NCI-H524 treated with DMSO at 0.1 percent for 48 hours (cell line): ENCODE data around the gene SH3D21.

Source experiments
- DNase-seq: peaks from one replicate; lab custom pipeline; 2025; lab: John Stamatoyannopoulos, UW

The SH3D21 gene

DNA sequence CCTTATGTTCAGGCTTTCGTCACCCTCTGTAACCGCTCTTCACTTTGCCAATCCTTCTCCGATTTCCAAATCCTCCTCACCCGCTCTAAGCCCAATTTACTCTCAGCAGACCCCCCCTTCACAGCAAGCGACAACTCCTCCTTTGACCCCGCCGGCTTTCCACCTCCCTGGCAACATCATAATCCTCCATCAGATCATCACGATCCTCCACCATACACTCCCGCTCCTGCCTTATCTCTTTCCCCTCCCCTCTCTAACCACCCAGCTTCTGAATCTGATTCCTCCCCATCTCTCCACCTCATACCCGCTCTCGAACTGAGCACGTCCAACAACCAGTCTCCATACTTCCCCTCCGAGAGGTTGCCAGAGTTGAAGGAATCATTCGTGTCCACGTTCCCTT, 24.8 kb downstream of the SH3D21 start:
- DNase-seq: no peak

DNA sequence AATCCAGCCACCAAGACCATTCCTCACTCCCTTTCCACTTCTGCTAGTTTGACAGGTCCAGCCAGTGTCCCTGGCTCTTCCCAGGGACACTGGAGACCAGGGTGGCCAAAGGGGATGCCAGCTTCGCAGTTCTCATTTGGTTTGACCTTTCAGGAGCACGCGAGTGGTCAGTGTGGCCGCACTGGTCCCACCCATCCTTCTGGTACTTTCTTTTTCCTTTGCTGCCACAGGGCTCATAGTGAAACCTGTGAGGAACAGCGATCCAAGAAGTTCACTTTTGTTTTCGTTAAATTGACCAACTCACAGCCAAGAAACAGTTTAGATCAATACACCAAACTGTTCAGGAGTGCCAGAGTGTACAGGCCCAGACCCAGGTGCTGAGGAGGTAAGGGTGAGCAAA, 31.7 kb downstream of the SH3D21 start:
- no peak for DNase-seq

DNA sequence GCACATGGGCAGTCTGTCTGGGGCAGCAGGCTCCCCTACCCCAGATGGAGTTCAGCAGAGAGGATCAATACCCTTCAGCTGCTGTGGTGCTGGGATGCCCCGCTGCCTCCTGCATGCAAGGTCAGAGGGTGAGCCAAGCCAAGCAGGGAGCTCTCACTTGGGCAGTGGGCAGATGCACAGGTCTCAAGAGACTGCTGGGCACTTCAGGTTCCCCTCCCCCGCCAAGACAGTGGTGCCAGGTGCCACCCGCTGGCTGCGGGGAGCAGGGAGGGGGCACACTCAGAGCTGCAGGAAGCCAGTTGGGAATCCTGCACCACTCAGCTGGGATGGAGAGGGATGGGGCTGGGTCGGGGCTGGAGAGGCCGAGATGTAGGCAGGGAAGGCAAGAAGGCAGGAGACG, 33.0 kb downstream of the SH3D21 start:
- no peak for DNase-seq

DNA sequence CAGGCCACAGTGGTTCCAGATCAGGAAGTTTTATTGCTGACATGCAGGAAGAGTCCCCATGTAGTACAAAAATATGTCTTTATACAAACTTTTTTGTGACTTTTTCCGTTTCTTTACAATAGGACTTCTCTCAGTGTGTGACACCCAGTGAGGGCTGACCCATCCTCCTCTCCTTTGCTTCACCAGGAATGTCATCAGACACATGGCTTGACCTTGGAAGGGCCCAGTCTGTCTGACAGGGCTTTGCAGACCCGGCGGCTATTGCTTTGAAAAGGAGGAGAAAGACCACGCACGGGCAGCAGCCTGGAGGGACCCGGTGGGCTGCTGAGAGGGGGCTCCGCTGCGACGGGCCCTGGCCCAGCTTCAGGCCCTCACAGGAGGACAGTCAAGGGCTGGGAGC, 33.4 kb downstream of the SH3D21 start:
- no peak for DNase-seq

DNA sequence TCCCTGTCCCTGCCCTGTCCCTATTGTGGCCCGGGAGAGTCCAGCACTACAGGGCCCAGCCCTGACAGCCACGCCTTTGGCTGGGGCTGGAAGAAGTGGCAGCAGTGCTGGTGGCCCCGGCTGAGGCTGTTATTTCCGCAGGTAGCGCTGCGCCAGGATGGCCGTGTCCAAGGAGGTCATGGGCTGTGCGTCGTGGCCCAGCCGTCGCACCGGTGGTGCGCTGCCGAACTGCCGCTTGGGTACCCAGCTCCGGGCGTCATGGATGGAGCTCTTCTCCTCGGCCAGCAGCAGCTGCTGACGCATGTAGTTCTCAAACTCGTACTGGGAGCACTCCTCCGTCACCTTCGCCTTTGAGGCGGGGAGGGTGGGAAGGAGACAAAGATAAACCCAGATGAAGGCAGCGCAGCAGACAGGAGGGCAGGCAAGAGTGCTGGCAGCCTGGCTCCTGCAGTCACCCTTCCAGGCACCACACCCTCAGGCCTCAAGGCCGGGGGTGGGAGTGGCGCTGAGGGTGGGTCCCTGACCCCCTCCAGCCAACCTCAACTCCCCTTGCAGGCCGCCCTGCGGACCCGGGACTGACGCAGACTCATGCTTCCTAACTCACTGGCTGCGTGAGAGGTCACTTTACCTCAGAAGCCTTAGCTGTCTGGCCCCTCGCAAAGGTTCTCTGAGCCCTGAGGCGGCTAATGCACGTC, 35.6 kb downstream of the SH3D21 start:
- DNase-seq: no peak

DNA sequence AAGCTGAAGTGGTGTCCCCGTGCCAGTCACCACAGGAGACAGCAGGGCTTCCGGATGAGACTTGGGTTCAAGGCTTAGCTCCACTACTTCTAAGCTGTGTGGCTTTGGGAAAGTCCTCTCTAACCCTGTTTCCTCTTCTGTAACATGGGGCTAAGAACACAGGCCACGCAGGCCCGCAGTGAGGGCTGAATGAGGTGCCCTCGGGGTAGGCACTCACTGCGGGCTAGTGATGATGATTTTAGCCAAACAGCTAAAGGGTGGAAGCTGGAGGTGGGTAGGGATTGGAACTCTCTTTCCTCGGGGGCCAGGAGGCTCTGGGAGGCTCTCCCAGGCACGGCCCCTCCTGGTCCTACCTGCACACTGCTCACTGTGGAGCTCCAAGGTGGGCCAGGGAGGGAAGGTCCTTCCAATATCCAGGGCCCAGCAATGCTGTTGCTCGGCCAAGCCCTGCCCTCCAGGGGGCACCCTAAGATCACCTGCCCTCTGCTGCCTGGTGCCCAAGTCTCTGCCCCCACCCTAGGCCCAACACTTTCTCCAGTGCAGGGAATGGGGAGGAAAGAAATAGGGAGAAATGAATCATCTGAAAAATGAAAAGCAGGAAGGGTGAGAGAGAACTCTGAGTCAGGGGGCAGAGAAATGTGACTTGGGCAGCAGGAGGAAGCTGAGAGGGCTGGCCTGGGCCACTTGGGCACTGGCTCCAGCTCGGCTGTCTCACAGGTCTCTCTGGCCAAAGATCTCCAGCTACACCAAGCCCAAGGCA, 36.4 kb downstream of the SH3D21 start:
- DNase-seq: no peak

DNA sequence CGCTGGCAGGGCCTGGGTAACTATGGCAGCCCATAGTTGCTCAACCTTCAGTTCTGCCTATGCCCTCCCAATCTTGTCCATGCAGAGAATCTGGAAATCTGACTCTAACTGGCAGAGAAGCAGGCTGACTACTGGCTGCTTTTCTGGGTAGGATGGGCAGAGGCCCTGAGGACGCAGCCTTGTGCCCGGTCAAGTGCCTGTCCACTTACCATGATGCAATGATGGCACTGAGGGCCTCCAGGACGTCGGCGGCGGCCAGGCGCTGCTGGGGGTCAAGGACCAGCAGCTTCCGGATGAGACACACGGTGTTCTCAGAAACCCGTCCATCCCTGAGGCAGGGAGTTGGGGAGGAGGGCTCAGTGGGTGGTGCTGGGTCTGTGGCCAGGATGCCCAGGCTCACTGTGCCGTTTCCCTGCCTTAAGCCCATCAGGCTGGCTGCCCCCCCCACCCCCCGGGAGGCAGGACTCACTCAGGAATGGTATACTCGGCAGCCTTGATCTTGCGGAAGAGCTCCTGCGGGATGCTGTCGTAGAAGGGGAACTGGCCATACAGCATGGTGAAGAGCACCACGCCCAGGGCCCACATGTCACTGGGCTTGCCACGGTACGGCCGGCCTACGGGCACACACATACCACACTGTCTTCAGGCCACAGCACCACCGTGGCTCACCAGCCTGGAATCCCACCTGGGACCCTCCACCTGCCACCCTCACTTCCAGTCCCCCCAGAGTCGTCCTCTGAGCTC, 37.7 kb downstream of the SH3D21 start:
- DNase-seq: no peak

DNA sequence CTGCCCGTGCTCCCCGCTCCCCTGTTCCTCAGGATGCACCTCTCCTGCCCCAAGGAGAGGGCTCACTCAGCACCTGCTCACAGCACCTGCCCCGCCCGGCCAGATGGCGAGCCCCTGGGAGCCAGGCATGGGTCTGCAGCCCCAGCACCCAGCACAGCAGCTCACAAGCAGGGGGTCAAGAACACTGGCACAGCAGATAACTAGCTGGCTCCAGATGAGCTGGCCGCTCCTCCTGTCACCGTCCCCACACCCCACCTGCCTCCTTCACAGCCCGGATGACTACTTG, 38.2 kb downstream of the SH3D21 start:
- DNase-seq: no peak

DNA sequence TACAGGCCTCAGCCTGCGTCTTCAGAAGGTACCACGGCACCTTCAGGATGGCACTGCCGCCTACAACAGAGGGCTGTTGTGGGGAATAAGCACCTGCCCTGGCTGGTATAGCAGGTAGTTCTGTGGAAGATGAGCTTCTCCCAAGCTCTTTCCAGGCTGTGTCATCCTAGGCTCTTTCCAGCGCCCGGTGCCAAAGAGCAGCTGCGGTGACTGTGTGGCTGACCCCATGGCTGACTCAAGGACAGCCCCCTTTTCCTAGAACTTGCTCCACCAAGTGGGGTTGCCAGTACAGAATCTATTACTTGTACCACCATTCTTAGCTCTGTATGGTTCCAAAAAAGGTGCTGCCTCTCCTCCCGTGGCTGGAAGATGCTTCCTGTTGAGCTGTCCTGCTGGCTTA, 39.2 kb downstream of the SH3D21 start:
- no peak for DNase-seq

DNA sequence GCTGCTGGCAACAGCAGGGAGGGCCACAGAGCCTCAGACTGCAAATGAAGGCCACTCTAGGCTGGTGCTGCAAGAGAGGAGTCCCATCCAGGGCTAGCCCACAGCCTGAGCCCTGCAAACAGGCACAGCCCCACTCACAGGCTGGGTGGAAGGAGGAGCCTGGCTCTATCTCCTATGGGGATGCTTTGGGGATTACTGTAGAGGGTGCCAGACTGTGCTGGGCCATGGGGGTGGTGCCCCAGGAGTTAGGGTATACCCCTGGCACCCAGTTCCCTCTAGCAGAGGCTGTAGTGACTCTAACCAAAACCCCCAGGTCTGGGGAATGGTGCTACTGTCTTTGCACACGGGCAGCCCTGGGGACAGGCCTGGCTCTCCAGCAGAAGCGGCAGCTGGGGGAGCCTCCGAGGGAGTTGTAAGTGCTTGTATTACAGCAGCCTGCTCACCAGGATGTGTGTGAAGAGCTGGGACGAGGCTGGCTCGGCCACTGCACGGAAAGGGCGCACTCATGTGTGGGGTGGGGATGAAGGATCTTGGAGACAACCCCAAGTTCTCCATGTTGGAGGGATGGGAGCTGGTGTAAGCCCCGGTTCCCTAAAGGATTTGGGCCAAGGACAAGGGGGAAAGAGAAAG, 40.7 kb downstream of the SH3D21 start:
- no peak for DNase-seq

DNA sequence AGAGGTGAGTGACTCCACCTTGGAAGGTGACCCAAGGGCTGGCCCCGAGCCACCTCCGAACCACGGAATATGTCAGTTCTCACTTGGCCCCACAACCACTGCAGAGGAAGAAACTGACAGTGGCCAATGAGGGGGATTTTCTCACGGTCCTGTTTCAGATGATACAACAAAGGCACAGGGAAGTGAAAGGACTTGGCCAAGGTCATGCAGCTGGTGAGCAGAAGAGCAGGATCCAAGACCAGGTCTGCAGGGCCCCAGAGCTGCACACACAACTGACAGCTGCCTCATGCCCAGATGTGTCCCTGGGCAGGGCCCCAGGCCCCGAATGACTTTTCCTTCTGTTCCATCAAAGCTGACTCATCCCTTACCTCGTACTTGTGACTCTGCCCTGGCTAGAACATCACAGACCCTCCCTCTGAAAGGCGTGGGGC, 43.1 kb downstream of the SH3D21 start:
- no peak for DNase-seq

DNA sequence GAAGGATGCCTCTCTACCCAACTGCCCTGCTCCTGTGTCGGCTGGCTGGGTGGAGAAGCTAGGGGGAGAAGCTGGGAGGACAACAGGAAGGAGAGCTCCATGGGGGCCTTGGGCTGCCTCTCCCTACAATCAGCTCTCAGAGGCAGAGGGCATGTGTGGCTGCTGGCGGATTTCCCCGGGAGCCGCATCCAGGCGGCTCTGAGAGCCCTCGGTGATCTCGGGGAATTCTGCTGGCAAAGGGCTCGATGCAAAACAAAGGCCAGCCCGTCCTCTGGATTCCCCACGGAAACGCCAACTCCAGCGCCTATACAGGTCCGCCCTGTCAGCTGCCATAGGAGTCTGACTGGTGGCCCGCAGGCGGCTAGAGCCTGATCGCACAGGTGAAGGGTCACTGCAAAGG, 43.7 kb downstream of the SH3D21 start:
- no peak for DNase-seq

DNA sequence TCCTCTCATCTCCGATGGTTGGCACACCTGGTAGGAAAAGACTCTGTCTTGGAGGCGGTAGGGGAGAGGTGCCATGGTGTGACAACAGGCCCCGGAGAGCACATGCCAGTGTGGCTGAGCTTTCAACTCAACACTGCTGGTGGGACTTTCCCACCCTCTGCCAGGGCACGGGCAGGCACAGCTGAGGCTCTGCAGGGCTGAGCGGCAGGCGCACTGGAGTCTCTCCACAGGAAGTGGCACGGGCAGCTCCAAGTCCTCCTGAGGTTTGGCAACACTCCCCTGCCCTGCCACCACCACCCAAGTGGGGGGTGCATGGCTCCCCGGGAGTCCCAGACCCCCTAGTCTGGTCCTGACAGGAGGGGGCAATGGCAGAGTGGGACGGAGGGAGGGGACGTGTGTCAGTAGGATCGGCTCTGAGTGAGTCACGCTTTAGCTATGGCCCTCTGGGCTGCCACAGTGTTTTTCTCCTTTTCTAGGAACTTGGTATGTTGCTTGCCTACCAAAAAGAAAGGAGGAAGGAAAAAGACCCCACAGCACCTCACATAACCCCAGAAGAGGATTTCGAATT, 44.6 kb downstream of the SH3D21 start:
- no peak for DNase-seq

DNA sequence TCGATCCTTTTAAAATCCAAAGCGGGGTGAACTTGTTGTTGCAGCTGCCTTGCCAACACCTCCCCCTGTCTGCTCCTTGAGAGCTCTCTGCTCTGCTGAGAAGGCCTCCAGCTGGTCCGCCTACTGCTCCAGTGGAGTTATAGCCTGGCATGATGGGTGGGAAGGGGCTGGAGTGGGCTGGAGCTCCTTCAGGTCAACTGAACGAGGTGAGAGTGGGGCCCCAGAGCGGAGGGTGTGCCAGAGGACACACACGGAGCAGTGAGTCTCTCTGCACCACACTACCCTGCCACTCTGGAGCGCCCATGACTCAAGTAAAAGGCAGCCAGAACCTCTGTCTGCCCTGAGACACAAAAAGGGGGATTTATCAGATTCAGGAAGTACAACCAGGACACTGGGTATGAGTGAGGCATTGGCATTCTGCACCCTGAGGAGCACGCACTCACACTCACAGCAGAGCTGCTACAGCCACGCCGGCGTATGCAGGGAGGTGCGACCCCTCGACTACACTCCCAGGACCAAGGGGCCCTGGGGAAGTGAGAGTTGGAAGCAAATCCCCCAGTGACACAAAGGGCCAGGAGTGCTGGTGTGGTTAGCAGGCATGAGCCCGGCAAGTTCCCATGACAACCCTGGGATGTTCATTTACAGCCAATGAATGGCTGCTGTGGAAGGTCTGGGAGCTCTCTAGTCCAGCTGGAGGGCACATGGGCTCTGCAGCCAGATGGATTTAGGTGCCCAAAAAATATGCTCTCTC, 45.2 kb downstream of the SH3D21 start:
- no peak for DNase-seq

DNA sequence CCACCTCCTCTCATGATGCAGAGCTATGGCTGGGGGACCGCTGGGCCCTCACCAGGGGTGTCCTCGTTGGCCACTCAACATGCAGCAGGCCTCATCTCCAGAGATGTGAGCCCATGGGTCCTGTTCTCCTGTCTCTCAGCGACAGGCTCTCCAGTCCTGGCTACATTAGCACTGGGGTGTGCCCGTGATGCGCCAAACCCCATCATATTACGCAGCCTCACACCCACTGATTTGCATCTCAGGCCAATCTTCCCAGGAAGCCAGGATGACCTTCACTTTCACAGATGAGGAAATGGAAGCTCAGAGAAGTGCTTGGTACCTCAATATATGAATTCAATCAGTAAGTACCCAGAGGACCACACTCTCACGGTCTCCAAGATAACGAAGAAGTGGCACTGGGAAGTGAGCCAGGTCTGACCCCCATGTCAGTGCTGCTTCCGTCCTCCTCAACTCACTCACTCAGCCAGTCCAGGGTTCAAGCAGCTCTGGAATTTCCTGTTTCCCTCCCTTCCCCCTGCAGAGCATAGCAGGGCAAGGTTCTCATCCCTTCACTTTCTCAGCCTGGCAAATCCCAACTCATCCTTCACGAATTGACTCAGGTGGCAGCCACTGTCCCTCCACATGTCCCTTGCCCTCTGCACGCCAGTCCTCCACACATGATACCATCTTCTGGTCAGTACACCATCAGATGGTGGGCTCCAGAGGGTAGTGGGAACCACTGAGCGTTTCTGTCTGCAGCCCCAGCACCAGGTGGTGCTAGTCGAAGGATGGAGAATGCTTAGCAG, 46.1 kb downstream of the SH3D21 start:
- DNase-seq: no peak

DNA sequence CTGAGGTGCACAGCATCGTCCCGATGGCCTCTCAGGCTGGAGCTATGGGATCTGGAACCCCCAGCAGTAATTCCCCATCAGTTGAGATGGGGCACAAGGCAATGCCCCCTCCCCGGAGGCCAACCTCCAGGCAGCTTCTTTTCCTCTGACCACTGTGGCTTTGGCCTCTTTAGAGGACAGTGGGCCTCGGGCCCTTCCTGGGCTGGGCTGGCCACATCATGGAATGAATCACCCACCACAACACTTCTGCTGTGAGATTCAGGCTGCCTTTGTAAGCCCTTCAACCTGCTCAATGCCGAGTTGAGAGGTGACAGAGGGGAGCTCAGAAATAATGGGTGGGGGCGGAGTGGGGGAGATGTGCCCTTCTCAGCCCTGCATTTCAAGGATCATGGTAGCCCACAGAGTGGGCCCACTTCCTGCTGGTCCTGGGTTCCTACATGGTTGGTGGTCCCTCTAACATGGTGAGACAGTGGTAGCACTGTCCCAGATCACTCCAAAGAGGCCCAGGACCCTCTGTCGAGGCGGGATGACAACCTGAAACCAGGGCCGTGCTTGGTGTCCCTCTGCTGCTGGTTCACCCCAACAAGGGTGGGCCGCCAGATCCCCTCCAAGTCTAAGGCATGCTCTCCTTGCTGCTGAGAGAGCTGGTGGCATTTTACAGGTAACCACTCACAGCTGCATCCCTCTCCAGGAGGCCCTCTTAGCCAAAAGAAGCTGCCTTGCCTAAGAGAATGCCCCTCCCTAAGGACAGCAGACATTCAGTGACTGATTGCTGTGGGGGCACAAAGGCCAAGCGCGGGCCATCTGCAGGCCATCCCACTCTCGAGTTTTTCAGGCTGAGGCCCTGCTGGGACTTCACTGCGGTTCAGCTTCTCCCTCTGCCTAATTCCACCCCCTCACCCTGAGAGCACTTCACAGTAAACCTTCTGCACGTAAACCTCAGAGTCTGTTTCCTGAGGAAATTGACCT, 47.0 kb downstream of the SH3D21 start:
- no peak for DNase-seq

DNA sequence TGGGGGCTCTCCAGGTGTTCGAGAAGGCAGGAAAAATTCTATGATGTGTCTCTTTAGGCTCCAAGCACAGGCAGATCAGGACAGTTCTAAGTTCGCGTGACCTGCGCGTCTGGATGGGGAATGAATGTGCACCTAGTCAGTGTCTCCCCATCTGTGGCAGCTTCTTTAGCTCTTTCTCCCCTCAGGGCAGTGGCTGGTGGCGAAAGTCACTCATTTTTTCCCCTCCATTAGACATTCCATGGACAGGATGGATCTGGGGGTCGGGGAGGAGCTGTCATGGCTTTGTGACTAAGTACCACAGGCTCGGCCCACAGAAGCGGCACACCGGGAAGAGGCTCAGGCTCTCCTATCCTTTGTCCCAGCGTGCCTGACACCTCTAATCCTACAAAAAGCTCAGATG, 48.3 kb downstream of the SH3D21 start:
- DNase-seq: no peak

DNA sequence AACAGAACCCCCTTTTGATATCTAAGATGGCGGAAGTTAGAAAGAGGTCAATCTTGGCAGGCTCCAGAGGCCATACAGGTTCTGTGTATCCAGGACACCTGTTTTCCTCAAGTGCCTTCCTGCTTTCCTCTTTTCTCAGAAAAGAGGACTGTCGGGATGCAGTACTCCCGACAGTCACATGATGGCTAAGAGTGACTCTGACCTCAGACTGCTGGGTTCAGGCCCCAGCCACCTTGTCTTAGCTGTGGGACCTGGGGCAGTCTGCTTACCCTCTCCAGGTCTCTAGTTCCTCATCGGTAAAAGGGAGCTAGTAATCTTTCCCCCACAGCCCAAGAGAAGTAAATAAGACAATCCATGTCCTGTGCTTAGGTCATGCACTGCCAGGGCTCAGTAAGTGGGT, 49.6 kb downstream of the SH3D21 start:
- no peak for DNase-seq

DNA sequence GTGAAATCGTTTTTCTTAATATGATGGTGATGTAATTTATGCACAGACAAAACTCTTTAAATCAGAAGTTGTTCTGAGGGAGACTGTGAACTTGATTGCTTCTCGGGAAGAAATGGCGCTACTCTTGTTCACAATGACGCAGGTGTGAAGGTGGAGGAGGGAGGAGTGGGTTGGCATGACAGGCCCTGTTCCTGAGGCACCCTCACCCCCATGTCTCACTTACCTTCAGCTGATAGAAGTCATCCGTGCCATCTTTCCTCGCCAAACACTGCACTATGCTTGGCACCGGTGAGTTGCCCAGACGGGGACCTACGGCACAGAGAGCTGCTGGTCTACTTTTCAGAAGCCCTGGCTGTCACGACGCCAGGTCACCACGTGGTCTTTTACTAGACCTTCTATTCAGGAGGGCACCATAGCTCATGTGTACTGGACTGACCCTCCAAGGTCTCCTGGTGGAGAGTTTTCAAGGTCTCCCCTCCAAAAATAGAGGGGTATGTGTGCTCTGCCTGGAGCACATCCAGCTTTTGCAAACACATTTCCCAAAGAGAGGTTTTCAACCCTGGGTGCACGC, 52.4 kb downstream of the SH3D21 start:
- no peak for DNase-seq
